ENCODE data around the gene JMJD1C.

- TF ChIP-seq, protein P1, sequence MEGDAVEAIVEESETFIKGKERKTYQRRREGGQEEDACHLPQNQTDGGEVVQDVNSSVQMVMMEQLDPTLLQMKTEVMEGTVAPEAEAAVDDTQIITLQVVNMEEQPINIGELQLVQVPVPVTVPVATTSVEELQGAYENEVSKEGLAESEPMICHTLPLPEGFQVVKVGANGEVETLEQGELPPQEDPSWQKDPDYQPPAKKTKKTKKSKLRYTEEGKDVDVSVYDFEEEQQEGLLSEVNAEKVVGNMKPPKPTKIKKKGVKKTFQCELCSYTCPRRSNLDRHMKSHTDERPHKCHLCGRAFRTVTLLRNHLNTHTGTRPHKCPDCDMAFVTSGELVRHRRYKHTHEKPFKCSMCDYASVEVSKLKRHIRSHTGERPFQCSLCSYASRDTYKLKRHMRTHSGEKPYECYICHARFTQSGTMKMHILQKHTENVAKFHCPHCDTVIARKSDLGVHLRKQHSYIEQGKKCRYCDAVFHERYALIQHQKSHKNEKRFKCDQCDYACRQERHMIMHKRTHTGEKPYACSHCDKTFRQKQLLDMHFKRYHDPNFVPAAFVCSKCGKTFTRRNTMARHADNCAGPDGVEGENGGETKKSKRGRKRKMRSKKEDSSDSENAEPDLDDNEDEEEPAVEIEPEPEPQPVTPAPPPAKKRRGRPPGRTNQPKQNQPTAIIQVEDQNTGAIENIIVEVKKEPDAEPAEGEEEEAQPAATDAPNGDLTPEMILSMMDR (tag by site-specific recombination; IDR thresholded peaks at IDR 0.05): no peak
- no peak for TF ChIP-seq SP7 (tag by site-specific recombination; IDR thresholded peaks at IDR 0.05)
- TF ChIP-seq GLI4 (tag by site-specific recombination; IDR thresholded peaks at IDR 0.05): no peak
- TF ChIP-seq ZNF610 (tag by site-specific recombination; IDR thresholded peaks at IDR 0.05; ENCODE audit: borderline replicate concordance): no peak
- no peak for TF ChIP-seq SP3 (tag by site-specific recombination; IDR thresholded peaks at IDR 0.05)
- TF ChIP-seq ZNF549 (tag by site-specific recombination; IDR thresholded peaks at IDR 0.05): no peak
- no peak for TF ChIP-seq ZNF274 (IDR thresholded peaks at IDR 0.05; ENCODE audit: low read length)
- TF ChIP-seq ZNF274 (tag by site-specific recombination; IDR thresholded peaks at IDR 0.05; ENCODE audit: borderline replicate concordance): no peak
- TF ChIP-seq REST (tag by site-specific recombination; IDR thresholded peaks at IDR 0.05): no peak
- no peak for TF ChIP-seq ZNF423 (tag by site-specific recombination; IDR thresholded peaks at IDR 0.05)
- TF ChIP-seq ZSCAN30 (tag by site-specific recombination; IDR thresholded peaks at IDR 0.05): no peak
- TF ChIP-seq ZNF843 (tag by site-specific recombination; IDR thresholded peaks at IDR 0.05): no peak
- no peak for TF ChIP-seq ZNF16 (tag by site-specific recombination; IDR thresholded peaks at IDR 0.05; ENCODE audit: low read depth)
- no peak for TF ChIP-seq ZNF48 (tag by site-specific recombination; IDR thresholded peaks at IDR 0.05)
Observed at GRCh38 chr10:63128443-63128842, 337.3 kb downstream of the JMJD1C start.

All from HEK293 (cell line).